K562 (cell line): ENCODE measurements around the gene LRFN4. TPM values are rescaled to one million over a fixed set of nuclear protein-coding genes. Genes with fewer than 3 reads are reported as not detected.

ENCODE experiments used
- BHLHE40 ChIP-seq: IDR thresholded peaks from 2 replicates; pipeline ENCODE4 v1.6.1; 2011; ENCODE audit warnings: low read length, improper control_type of control experiment
- CTCF ChIP-seq, 3 experiments: IDR thresholded peaks in 2 of 3; conservative IDR thresholded peaks in 1 of 3; 2 replicates each; pipeline ENCODE4 v1.5.1; 2011 to 2012; ENCODE audit warnings: low read length in 3 of 3, mild to moderate bottlenecking in 3 of 3, control low read depth in 2 of 3, improper control_type of control experiment in 1 of 3, inconsistent platforms in 1 of 3, low read depth in 1 of 3, mixed read lengths in 1 of 3, moderate library complexity in 1 of 3; ENCODE audit not compliant: insufficient read depth in 2 of 3
- DEAF1 ChIP-seq: fragments of 450-650 bp; formaldehyde crosslinking; IDR thresholded peaks from 2 replicates; pipeline ENCODE4 v1.4.0; 2020; ENCODE audit warnings: mild to moderate bottlenecking, moderate library complexity
- ESRRA ChIP-seq: fragments of 450-650 bp; IDR thresholded peaks from 2 replicates; pipeline ENCODE4 v1.6.1; 2014; ENCODE audit warnings: low read depth, mild to moderate bottlenecking, moderate library complexity, borderline replicate concordance
- ETV1 ChIP-seq: fragments of 450-650 bp; conservative IDR thresholded peaks from 2 replicates; pipeline ENCODE4 v1.6.1; 2016; ENCODE audit warnings: missing genetic modification characterization, control low read depth, low read depth, missing compliant biosample characterization
- MAX ChIP-seq: sonication (generic); formaldehyde crosslinking; IDR thresholded peaks from 2 replicates; pipeline ENCODE4 v1.9.0; 2022; ENCODE audit warnings: mild to moderate bottlenecking, missing genetic modification reagents
- MNT ChIP-seq, 2 experiments: fragments of 450-650 bp; conservative IDR thresholded peaks; 2 replicates each; pipeline ENCODE4 v1.6.1; 2017; ENCODE audit warnings: mild to moderate bottlenecking in 2 of 2, moderate library complexity in 2 of 2
- POLR2G ChIP-seq: fragments of 200-400 bp; formaldehyde crosslinking; IDR thresholded peaks from 2 replicates; pipeline ENCODE4 v1.6.1; 2017; ENCODE audit warnings: low read depth, mild to moderate bottlenecking, antibody characterized with exemption, low read length, moderate library complexity
- RFX1 ChIP-seq: fragments of 450-650 bp; IDR thresholded peaks from 2 replicates; pipeline ENCODE4 v1.6.1; 2016; ENCODE audit warnings: mild to moderate bottlenecking, moderate library complexity
- TBL1XR1 ChIP-seq, 2 experiments: IDR thresholded peaks; 2 replicates each; pipeline ENCODE4 v1.6.1; 2012; ENCODE audit warnings: improper control_type of control experiment in 2 of 2, low read length in 2 of 2, mild to moderate bottlenecking in 1 of 2
- TEAD1 ChIP-seq, 2 experiments: fragments of 450-650 bp in 1 of 2; sonication (generic) in 1 of 2; formaldehyde crosslinking; IDR thresholded peaks; 2 replicates each; pipeline versions ENCODE4 v1.4.0 to v1.8.0; 2020 to 2022; ENCODE audit warnings: mild to moderate bottlenecking in 2 of 2, missing genetic modification reagents in 1 of 2
- ZNF511 ChIP-seq: sonication (generic); formaldehyde crosslinking; IDR thresholded peaks from 2 replicates; pipeline ENCODE4 v1.8.0; 2022; ENCODE audit warnings: mild to moderate bottlenecking, missing genetic modification reagents
- polyA plus RNA-seq, 8 experiments: library from polyadenylated mRNA; depleted of rRNA in 4 of 8; stranded (reverse) in 5 of 8; unstranded in 3 of 8; fragments of >200 nt; fragmentation: Nextera tagmentation in 2 of 8; fragmentation: Illumina TruSeq in 1 of 8; extraction: Ambion mirVana in 2 of 8; extraction: Trizol in 1 of 8; gene quantifications; 2 replicates each; pipeline versions ENCODE4 v1.2.1 to v1.2.3, GENCODE V29; 2011 to 2014; ENCODE audit warnings: inconsistent platforms in 1 of 8, missing spikeins in 1 of 8
- total RNA-seq, 7 experiments: library from RNA; depleted of rRNA in 6 of 7; stranded (reverse); fragments of >200 nt in 6 of 7; fragmentation: Illumina TruSeq in 2 of 7; extraction: Trizol in 2 of 7; gene quantifications; 2 replicates each; pipeline versions ENCODE4 v1.2.1 to v1.2.3, GENCODE V29; 2011 to 2021; ENCODE audit warnings: low replicate concordance in 1 of 7
- TF ChIP-seq, protein P1 (sequence below): IDR thresholded peaks from 2 replicates; pipeline ENCODE4 v1.6.1; 2011; ENCODE audit warnings: borderline replicate concordance, low read depth, mild to moderate bottlenecking, moderate library complexity, low read length; ENCODE audit not compliant: insufficient read depth, poor library complexity, severe bottlenecking
- TF ChIP-seq, protein P2 (sequence below): sonication (generic); formaldehyde crosslinking; IDR thresholded peaks from 2 replicates; pipeline ENCODE4 v1.9.0; 2022; ENCODE audit warnings: mild to moderate bottlenecking, missing genetic modification reagents

LRFN4 gene
- total and polyA plus RNA-seq, 9 of the 15 experiments (the other 6 are each of a cell fraction or from before 2014, with no cell fraction given): 0.10 to 60.1 (median 6.7) TPM

DNA sequence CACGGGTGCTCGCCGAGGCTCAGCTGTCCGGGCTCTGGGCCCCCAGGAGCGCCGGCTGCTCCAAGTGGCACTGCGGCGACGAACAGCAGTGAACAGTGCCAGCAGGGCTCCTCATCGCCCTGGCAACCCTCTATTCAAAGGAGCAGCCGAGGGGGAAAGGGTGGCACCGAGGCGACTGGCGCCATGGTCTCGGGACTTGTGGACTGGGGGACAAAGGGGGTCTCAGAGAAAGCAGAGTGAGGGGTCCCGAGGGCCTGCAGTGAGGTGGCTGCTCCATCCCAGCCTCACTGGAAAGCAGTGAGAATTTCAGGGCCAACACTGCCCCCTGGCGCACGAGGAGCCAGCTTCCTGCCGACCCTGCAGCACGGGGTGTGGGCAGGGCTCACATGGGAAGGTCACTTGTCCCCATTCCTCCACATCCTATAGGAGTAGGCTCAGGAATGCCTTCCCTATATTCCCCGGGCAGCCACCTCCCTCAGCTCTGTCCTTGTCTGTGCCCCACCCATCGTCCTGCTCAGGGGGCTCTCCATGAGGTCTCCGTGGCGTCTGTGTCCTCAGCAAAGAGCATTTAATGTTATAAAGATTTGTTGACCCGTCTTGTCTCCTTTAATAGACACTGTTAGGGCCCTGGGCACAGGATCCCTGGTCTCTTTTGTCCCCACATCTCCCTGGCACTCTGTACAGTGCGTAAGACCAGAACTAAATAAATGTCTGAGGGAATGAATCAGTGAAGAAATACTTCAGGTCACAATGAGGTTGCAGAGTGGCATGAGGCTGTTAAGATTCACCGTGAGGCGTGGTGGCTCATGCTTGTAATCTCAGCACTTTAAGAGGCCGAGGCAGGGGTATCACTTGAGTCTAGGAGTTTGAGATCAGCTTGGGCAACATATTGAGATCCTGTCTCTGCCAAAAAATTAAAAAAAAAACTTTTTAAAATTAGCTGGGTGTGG lies 26.4 kb downstream of the LRFN4 start (continued):
- TF ChIP-seq MAX: peak; percentile 57
- TF ChIP-seq CTCF (IDR thresholded peaks at IDR 0.05 in 2 of 3, conservative IDR thresholded peaks at IDR 0.05 in 1 of 3; ENCODE audit: insufficient read depth in 2 of 3, low read depth in 1 of 3, low read length in 3 of 3): peak; percentile 75 to 83 (median 77)
- no peak for TF ChIP-seq TBL1XR1 (IDR thresholded peaks at IDR 0.05; ENCODE audit: low read length in 2 of 2)
- peak; percentile 64; the same call in 1 of the 2 replicates for TF ChIP-seq ESRRA
- TF ChIP-seq MNT (conservative IDR thresholded peaks at IDR 0.05): 0 out of 4 replicates have a peak, but pooled peaks of 1 of the 2 experiments have one; percentile 29
- TF ChIP-seq, protein P1, sequence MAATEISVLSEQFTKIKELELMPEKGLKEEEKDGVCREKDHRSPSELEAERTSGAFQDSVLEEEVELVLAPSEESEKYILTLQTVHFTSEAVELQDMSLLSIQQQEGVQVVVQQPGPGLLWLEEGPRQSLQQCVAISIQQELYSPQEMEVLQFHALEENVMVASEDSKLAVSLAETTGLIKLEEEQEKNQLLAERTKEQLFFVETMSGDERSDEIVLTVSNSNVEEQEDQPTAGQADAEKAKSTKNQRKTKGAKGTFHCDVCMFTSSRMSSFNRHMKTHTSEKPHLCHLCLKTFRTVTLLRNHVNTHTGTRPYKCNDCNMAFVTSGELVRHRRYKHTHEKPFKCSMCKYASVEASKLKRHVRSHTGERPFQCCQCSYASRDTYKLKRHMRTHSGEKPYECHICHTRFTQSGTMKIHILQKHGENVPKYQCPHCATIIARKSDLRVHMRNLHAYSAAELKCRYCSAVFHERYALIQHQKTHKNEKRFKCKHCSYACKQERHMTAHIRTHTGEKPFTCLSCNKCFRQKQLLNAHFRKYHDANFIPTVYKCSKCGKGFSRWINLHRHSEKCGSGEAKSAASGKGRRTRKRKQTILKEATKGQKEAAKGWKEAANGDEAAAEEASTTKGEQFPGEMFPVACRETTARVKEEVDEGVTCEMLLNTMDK: peak; percentile 67
- TF ChIP-seq ZNF511 (CRISPR knock-in tag): peak; percentile 52; the same call in 1 of the 2 replicates
- TF ChIP-seq POLR2G: 0 out of 2 replicates have a peak, but pooled peaks have one; percentile 15
- TF ChIP-seq, protein P2, sequence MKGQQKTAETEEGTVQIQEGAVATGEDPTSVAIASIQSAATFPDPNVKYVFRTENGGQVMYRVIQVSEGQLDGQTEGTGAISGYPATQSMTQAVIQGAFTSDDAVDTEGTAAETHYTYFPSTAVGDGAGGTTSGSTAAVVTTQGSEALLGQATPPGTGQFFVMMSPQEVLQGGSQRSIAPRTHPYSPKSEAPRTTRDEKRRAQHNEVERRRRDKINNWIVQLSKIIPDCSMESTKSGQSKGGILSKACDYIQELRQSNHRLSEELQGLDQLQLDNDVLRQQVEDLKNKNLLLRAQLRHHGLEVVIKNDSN: peak; percentile 54; the same call in 1 of the 2 replicates
- TF ChIP-seq DEAF1 (CRISPR knock-in tag): 0 out of 2 replicates have a peak, but pooled peaks have one; percentile 44
- TF ChIP-seq BHLHE40: peak; percentile 44; the same call in 1 of the 2 replicates
- peak; percentile 45; the same call in 1 of the 2 replicates for TF ChIP-seq RFX1
- peak in 1 of 2 experiments; percentile 73; a peak in 1 of 4 replicates for TF ChIP-seq TEAD1 (CRISPR knock-in tag; IDR thresholded peaks at IDR 0.05)
- peak; percentile 48 for TF ChIP-seq ETV1 (tag)
